ENCODE data around the gene TAS2R43.

DNA sequence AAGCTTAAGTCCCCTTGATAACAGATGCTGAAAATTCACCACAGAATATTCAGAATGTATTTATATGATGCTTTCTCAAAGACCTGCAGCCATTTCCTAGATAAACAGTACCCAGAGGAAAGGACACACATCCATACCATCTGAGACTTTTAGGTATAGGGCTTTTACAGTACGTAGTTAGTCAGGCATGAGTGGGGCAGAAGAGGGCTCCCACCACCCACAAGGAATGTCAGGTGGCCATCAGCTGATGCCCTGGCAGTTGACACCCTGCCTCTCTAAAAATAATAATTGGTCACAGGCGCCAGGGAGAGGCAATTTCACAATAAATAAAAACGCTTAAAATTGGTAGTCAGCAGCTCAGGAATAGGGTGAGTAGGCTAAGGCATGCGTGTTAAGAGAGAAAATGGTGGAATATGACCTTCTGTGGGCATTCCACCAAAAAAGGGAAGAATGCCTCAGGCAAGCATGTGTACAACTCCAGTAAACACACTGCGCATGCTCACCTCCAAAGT is 22.2 kb downstream of the TAS2R43 start:
- TF ChIP-seq, protein P1, sequence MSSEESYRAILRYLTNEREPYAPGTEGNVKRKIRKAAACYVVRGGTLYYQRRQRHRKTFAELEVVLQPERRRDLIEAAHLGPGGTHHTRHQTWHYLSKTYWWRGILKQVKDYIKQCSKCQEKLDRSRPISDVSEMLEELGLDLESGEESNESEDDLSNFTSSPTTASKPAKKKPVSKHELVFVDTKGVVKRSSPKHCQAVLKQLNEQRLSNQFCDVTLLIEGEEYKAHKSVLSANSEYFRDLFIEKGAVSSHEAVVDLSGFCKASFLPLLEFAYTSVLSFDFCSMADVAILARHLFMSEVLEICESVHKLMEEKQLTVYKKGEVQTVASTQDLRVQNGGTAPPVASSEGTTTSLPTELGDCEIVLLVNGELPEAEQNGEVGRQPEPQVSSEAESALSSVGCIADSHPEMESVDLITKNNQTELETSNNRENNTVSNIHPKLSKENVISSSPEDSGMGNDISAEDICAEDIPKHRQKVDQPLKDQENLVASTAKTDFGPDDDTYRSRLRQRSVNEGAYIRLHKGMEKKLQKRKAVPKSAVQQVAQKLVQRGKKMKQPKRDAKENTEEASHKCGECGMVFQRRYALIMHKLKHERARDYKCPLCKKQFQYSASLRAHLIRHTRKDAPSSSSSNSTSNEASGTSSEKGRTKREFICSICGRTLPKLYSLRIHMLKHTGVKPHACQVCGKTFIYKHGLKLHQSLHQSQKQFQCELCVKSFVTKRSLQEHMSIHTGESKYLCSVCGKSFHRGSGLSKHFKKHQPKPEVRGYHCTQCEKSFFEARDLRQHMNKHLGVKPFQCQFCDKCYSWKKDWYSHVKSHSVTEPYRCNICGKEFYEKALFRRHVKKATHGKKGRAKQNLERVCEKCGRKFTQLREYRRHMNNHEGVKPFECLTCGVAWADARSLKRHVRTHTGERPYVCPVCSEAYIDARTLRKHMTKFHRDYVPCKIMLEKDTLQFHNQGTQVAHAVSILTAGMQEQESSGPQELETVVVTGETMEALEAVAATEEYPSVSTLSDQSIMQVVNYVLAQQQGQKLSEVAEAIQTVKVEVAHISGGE (tag by site-specific recombination; conservative IDR thresholded peaks at IDR 0.05; ENCODE audit: low read depth): no peak
- TF ChIP-seq REST (tag by site-specific recombination; IDR thresholded peaks at IDR 0.05) (no peak), ZNF354C (tag by site-specific recombination; IDR thresholded peaks at IDR 0.05; ENCODE audit: borderline replicate concordance, low read depth) (no peak), PRDM1 (tag by site-specific recombination; IDR thresholded peaks at IDR 0.05) (no peak), CTCF (tag by site-specific recombination; IDR thresholded peaks at IDR 0.05) (no peak), ZNF211 (tag by site-specific recombination; IDR thresholded peaks at IDR 0.05; ENCODE audit: low read depth) (no peak), ZFP41 (tag by site-specific recombination; IDR thresholded peaks at IDR 0.05; ENCODE audit: borderline replicate concordance) (no peak), ZNF175 (tag by site-specific recombination; IDR thresholded peaks at IDR 0.05) (no peak), ZNF76 (tag by site-specific recombination; IDR thresholded peaks at IDR 0.05; ENCODE audit: borderline replicate concordance, low read depth) (no peak), ZNF121 (tag by site-specific recombination; IDR thresholded peaks at IDR 0.05) (no peak), ZNF341 (tag by site-specific recombination; IDR thresholded peaks at IDR 0.05; ENCODE audit: low read depth) (no peak)
- TF ChIP-seq, protein P2, sequence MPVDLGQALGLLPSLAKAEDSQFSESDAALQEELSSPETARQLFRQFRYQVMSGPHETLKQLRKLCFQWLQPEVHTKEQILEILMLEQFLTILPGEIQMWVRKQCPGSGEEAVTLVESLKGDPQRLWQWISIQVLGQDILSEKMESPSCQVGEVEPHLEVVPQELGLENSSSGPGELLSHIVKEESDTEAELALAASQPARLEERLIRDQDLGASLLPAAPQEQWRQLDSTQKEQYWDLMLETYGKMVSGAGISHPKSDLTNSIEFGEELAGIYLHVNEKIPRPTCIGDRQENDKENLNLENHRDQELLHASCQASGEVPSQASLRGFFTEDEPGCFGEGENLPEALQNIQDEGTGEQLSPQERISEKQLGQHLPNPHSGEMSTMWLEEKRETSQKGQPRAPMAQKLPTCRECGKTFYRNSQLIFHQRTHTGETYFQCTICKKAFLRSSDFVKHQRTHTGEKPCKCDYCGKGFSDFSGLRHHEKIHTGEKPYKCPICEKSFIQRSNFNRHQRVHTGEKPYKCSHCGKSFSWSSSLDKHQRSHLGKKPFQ (tag by site-specific recombination; IDR thresholded peaks at IDR 0.05): no peak
- TF ChIP-seq, protein P3, sequence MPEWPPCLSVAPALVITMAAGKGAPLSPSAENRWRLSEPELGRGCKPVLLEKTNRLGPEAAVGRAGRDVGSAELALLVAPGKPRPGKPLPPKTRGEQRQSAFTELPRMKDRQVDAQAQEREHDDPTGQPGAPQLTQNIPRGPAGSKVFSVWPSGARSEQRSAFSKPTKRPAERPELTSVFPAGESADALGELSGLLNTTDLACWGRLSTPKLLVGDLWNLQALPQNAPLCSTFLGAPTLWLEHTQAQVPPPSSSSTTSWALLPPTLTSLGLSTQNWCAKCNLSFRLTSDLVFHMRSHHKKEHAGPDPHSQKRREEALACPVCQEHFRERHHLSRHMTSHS (tag by site-specific recombination; IDR thresholded peaks at IDR 0.05): no peak

Measured in HEK293 (cell line).